Transverse colon (tissue), 3 donors: Measurements from ENCODE around the gene FAM107B.

ENCODE experiments used
- CTCF ChIP-seq, 5 experiments: fragments of 200-600 bp in 3 of 5; fragments of 450-650 bp in 2 of 5; sonication (generic) in 3 of 5; IDR thresholded peaks; 1 replicate in 2 of 5; 2 replicates in 3 of 5; pipeline ENCODE4 v1.5.1; 2016 to 2017; ENCODE audit warnings: antibody characterized with exemption in 5 of 5, inconsistent platforms in 3 of 5, mild to moderate bottlenecking in 2 of 5, moderate library complexity in 1 of 5
- EP300 ChIP-seq: sonication (generic); formaldehyde crosslinking; IDR thresholded peaks from one replicate; pipeline ENCODE4 v1.6.1; 2017; ENCODE audit warnings: antibody characterized with exemption, low read depth

GRCh38 chr10:14823966-14824365 lies 49.3 kb upstream of the FAM107B start:
- TF ChIP-seq EP300 (no peak), CTCF (IDR thresholded peaks at IDR 0.05) (no peak)
